Measurements from ENCODE around the gene SMYD2. TPM values are rescaled to one million over a fixed set of nuclear protein-coding genes. Genes with fewer than 3 reads are reported as not detected.

The SMYD2 gene
- total RNA-seq, 2 experiments from 2014 or later = 17.1 to 17.6 TPM

DNA sequence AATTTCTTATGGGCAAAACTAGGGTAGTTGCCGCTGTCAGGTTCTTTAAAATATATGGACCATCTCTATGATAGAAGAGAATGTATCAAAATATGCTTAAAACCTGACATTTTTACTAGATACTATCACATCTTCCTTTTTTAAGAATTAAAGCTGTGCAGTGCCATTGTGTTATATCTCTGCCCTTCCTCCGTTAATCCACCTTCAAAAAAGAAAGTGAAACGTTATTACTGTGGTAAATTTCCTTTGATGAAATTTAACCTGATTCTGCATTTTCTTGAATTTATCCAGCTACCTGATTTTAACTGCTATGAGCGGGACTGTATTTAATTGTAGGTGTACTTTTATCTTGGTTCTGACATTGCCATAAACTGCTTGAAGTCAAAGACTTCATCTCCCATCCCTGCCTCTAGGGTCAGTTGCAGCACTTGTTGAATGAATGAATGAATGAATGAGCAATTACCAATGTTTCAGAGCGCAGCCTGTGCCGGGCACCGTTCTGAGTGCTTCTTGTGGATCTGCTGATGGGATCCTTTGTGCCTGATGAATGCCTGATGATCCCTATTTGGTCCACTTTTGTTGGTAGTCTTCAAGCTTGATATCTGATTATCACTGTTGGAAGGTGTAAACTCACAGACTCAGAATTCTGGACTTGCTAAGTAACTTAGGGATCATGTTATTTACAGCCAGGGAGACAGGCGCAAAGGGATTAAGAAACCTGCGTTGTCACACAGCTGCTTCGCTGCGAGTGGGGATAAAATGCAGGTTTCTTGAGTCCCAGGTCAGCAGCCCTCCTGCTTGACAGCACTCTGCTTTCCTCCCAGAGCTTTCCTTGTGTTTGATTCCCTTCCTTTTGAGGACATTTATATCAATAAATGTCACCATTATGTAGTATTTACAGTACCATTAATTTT lies 30.1 kb downstream of the SMYD2 start:
- peak overlapping the region; percentile 23 for H3K4me3 ChIP-seq (ENCODE audit: low read length)

DNA sequence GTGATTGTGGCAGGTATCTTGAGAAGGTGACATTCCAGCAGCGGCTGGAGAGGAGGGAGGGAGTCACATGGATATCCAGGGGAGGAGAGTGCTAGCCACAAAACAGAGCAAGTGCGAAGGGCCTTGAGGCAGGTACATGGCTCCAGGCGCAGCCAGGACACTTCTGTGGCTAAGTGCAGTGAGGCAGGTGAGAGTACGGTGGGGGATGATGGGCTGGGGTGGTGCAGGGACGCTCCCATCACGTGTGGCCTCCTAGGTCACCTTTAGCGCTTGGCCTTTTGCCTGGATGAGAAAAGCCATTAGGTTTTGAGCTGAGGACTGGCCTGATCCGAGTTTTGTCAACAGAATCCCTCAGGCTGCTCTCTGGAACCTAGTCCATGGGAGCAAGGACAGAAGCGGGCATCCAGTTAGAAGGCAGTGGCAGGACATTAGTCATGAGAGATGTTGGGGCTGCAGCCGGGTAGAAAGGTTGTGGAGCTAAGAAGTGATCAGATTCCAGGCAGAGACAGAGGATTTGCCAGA lies 31.6 kb downstream of the SMYD2 start:
- ChIA-PET CTCF (no interaction called here), POLR2A (interaction anchor here (0.7 kb wide), 1 partner anchor 32 kb away, joined by 3 read pairs; no protein-coding TSS in a partner anchor)
- Histone ChIP-seq H3K27me3 (ENCODE audit: control insufficient read depth in 1 of 2, insufficient read depth in 2 of 2, low read length in 2 of 2) (no peaks in the 10 kb centered on the region), H3K27ac (ENCODE audit: low read depth in 1 of 2, low read length in 2 of 2) (no peak overlapping the region), H3K9me3 (ENCODE audit: control insufficient read depth in 1 of 2, insufficient read depth in 1 of 2, low read length in 2 of 2) (no peaks in the 10 kb centered on the region), H3K4me1 (ENCODE audit: insufficient read depth, low read length) (peaks cover 14% of the 10 kb centered on the region), H3K4me3 (ENCODE audit: low read length) (no peak overlapping the region), H3K36me3 (ENCODE audit: insufficient read depth, low read length) (peaks cover 23% of the 10 kb centered on the region)
- no peaks in the 10 kb centered on the region for H3K27me3 Mint-ChIP-seq
- intact Hi-C loops (cut with DNase I, micrococcal nuclease) = no loop called here
- no peak overlapping the region for H3K27ac Mint-ChIP-seq
- ATAC-seq (ENCODE audit: poor library complexity) (no peak), DNase-seq (no peak)
- no peak overlapping the region for H3K4me3 Mint-ChIP-seq
- H3K9me3 Mint-ChIP-seq = no peaks in the 10 kb centered on the region
- TF ChIP-seq, protein P1, sequence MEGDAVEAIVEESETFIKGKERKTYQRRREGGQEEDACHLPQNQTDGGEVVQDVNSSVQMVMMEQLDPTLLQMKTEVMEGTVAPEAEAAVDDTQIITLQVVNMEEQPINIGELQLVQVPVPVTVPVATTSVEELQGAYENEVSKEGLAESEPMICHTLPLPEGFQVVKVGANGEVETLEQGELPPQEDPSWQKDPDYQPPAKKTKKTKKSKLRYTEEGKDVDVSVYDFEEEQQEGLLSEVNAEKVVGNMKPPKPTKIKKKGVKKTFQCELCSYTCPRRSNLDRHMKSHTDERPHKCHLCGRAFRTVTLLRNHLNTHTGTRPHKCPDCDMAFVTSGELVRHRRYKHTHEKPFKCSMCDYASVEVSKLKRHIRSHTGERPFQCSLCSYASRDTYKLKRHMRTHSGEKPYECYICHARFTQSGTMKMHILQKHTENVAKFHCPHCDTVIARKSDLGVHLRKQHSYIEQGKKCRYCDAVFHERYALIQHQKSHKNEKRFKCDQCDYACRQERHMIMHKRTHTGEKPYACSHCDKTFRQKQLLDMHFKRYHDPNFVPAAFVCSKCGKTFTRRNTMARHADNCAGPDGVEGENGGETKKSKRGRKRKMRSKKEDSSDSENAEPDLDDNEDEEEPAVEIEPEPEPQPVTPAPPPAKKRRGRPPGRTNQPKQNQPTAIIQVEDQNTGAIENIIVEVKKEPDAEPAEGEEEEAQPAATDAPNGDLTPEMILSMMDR (IDR thresholded peaks at IDR 0.05) = no peak
- peaks cover 36% of the 10 kb centered on the region for H3K4me1 Mint-ChIP-seq (ENCODE audit: low read depth)
- H3K36me3 Mint-ChIP-seq (ENCODE audit: low read depth) = peaks cover 39% of the 10 kb centered on the region

More for the DNA sequence above, 30.1 kb downstream of the SMYD2 start:
- Histone ChIP-seq H3K27ac (ENCODE audit: low read depth in 1 of 2, low read length in 2 of 2) (no peak overlapping the region), H3K27me3 (ENCODE audit: control insufficient read depth in 1 of 2, insufficient read depth in 2 of 2, low read length in 2 of 2) (no peaks in the 10 kb centered on the region), H3K36me3 (ENCODE audit: insufficient read depth, low read length) (peaks cover 13% of the 10 kb centered on the region), H3K9me3 (ENCODE audit: control insufficient read depth in 1 of 2, insufficient read depth in 1 of 2, low read length in 2 of 2) (no peaks in the 10 kb centered on the region), H3K4me1 (ENCODE audit: insufficient read depth, low read length) (peaks cover 14% of the 10 kb centered on the region)
- Mint-ChIP-seq H3K27me3 (no peaks in the 10 kb centered on the region), H3K4me3 (peak overlapping the region; percentile 54), H3K9me3 (no peaks in the 10 kb centered on the region), H3K4me1 (ENCODE audit: low read depth) (peaks cover 46% of the 10 kb centered on the region), H3K36me3 (ENCODE audit: low read depth) (peaks cover 26% of the 10 kb centered on the region), H3K27ac (peak overlapping the region; percentile 25)
- peak in 1 of 14 experiments; percentile 56 for DNase-seq
- ChIA-PET POLR2A (interaction anchor here (0.6 to 1.7 kb wide), 3 partner anchors 22 to 47 kb away, joined by 3 to 6 read pairs (median 3); partner anchors contain the start of gene SMYD2), CTCF (interaction anchor here (1.0 to 1.5 kb wide), 4 partner anchors 18 to 50 kb away, joined by 3 to 5 read pairs (median 4); no protein-coding TSS in a partner anchor)
- TF ChIP-seq, protein P1 (IDR thresholded peaks at IDR 0.05) = no peak
- ATAC-seq (ENCODE audit: poor library complexity) = no peak
- intact Hi-C loops (cut with DNase I, micrococcal nuclease) = no loop called here

DNA sequence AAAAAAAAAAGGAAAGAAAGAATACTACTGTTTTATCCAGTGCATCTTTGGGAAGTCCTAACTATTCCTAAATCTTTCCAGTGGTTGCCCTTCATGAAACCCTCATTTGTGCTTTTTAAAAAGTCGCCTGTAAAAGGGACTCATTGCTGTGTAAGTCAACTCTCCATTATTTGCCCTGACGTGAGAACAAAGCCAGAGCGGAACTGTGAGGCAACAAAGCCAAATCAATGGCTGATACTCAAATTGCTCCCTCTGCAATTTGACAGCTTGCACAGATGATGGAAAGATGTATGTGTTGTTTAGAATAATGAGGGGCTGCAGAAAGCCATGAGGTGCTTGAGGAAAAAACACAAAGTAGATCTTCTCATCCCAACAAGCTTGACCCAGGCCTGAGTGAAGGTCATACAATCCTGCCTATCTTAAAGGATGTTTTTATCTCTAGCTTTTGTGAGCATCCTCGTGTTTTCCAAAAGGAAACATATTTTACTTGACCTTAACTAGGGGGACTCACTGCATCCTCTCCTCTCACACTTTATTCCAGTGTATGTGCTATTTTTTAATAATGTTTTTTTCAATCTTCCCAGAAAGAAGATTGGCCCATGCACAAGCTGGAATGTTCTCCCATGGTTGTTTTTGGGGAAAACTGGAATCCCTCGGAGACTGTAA lies 33.4 kb downstream of the SMYD2 start:
- Mint-ChIP-seq H3K4me3 (no peak overlapping the region), H3K27me3 (no peaks in the 10 kb centered on the region), H3K4me1 (ENCODE audit: low read depth) (peaks cover 19% of the 10 kb centered on the region), H3K9me3 (no peaks in the 10 kb centered on the region), H3K27ac (no peak overlapping the region), H3K36me3 (ENCODE audit: low read depth) (peaks cover 49% of the 10 kb centered on the region)
- Histone ChIP-seq H3K9me3 (ENCODE audit: control insufficient read depth in 1 of 2, insufficient read depth in 1 of 2, low read length in 2 of 2) (no peaks in the 10 kb centered on the region), H3K36me3 (ENCODE audit: insufficient read depth, low read length) (peaks cover 36% of the 10 kb centered on the region), H3K27ac (ENCODE audit: low read depth in 1 of 2, low read length in 2 of 2) (no peak overlapping the region), H3K4me1 (ENCODE audit: insufficient read depth, low read length) (peaks cover 10% of the 10 kb centered on the region), H3K27me3 (ENCODE audit: control insufficient read depth in 1 of 2, insufficient read depth in 2 of 2, low read length in 2 of 2) (no peaks in the 10 kb centered on the region), H3K4me3 (ENCODE audit: low read length) (no peak overlapping the region)
- TF ChIP-seq, protein P1 (IDR thresholded peaks at IDR 0.05) = no peak
- ChIA-PET POLR2A (no interaction called here), CTCF (no interaction called here)
- ATAC-seq (ENCODE audit: poor library complexity) (no peak), DNase-seq (no peak)
- intact Hi-C loops (cut with DNase I, micrococcal nuclease) = no loop called here
